ENCODE measurements around the gene NPY5R.

Gene NPY5R

GRCh38 chr4:163343604-163344146 is at the start of gene NPY5R:
TSS of gene NPY5R (plus strand) at chr4:163343892. CDS start at chr4:163350274, 6,382 bp downstream.
- no peak for DNase-seq

GRCh38 chr4:163295138-163295537 is 48.6 kb upstream of the NPY5R start:
- DNase-seq: no peak

GRCh38 chr4:163300445-163300844 is 43.2 kb upstream of the NPY5R start:
- DNase-seq: no peak

GRCh38 chr4:163303069-163303468 is 40.6 kb upstream of the NPY5R start:
- no peak for DNase-seq

- no peak for DNase-seq
Observed at GRCh38 chr4:163309466-163309865, 34.2 kb upstream of the NPY5R start.

GRCh38 chr4:163317110-163317509 is 26.6 kb upstream of the NPY5R start:
- no peak for DNase-seq

GRCh38 chr4:163330916-163331628 is 12.6 kb upstream of the NPY5R start:
- no peak for DNase-seq

GRCh38 chr4:163331629-163332376 is 11.9 kb upstream of the NPY5R start:
- DNase-seq: peak; percentile 4

- DNase-seq: peak; percentile 67
Observed at GRCh38 chr4:163332526-163333406, 10.9 kb upstream of the NPY5R start, which contains the start of gene NPY1R. TSS of gene NPY1R (minus strand) at chr4:163332596. CDS start at chr4:163326554, 6,042 bp downstream.

- no peak for DNase-seq
Observed at GRCh38 chr4:163335384-163335783, 8.3 kb upstream of the NPY5R start.

- DNase-seq: no peak
Observed at GRCh38 chr4:163344147-163345125, 744 bp downstream of the NPY5R start.

- DNase-seq: no peak
Observed at GRCh38 chr4:163350672-163351071, 7.0 kb downstream of the NPY5R start.

- DNase-seq: no peak
Observed at GRCh38 chr4:163353054-163353453, 9.4 kb downstream of the NPY5R start.

GRCh38 chr4:163356104-163356503 is 12.4 kb downstream of the NPY5R start:
- DNase-seq: no peak

GRCh38 chr4:163367651-163368050 is 24.0 kb downstream of the NPY5R start:
- DNase-seq: no peak

GRCh38 chr4:163372029-163372428 is 28.3 kb downstream of the NPY5R start:
- no peak for DNase-seq

GRCh38 chr4:163378661-163379060 is 35.0 kb downstream of the NPY5R start:
- DNase-seq: no peak

GRCh38 chr4:163380703-163381102 is 37.0 kb downstream of the NPY5R start:
- no peak for DNase-seq

GRCh38 chr4:163382178-163382869 is 38.6 kb downstream of the NPY5R start:
- no peak for DNase-seq

GRCh38 chr4:163384434-163384833 is 40.7 kb downstream of the NPY5R start:
- DNase-seq: no peak

- no peak for DNase-seq
Observed at GRCh38 chr4:163384926-163385325, 41.2 kb downstream of the NPY5R start.

Data from fibroblast of skin of right quadriceps (primary cell).